ENCODE data around the gene CD96.
"Not testable (repeated sequence)": the region's sequence is repeated elsewhere in the genome, so short reads cannot be mapped to it uniquely, and the experiment has no call there.

Gene CD96, protein sequence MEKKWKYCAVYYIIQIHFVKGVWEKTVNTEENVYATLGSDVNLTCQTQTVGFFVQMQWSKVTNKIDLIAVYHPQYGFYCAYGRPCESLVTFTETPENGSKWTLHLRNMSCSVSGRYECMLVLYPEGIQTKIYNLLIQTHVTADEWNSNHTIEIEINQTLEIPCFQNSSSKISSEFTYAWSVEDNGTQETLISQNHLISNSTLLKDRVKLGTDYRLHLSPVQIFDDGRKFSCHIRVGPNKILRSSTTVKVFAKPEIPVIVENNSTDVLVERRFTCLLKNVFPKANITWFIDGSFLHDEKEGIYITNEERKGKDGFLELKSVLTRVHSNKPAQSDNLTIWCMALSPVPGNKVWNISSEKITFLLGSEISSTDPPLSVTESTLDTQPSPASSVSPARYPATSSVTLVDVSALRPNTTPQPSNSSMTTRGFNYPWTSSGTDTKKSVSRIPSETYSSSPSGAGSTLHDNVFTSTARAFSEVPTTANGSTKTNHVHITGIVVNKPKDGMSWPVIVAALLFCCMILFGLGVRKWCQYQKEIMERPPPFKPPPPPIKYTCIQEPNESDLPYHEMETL

DNA sequence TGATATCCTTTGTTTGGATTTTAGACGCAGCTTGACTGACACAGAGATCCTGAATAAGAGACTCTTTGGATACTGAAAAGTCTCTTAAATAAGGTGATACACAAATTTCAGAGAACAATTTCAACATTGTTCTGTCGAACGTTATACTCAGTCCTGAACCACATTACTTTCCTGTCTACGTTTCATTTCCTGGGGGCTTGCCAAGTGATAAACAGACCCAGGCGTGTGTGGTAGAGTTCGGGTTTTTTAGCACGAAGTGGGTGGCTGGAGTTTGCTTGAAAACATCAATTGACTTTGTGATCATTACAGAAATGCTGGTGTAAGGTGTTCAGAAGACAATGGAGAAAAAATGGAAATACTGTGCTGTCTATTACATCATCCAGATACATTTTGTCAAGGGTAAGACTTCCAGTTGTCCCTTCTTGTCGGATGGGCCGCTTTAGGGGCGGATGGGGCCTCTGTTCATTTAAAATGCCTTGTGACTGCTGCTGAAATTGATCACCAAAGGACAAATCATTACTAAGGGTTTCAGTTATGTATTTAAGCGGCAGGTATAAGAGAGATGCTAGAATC lies at the start of gene CD96:
Gene CD96 (plus strand): TSS at position 287 of the 573 bp plus-strand sequence. CDS start 52 bp downstream, at position 339.
- DNase-seq (ENCODE audit: low spot score), result peak; percentile 88

DNA sequence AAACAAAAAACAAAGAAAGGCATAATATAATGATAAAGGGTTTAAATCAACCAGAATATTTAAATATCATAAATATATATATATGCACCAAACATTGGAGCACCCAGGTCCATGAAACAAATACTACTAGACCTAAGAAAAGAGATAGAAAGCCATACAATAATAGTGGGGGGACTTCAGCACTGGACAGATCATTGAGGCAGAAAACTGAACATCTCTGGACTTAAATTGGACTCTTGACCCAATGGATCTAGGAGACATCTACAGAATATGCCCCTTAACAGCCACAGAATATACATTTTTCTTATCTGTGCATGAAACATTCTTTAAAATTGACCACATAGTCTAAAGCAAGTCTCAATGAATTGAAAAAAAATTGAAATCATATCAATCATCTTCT lies 48.7 kb upstream of the CD96 start:
- DNase-seq (ENCODE audit: low spot score), result no peak

DNA sequence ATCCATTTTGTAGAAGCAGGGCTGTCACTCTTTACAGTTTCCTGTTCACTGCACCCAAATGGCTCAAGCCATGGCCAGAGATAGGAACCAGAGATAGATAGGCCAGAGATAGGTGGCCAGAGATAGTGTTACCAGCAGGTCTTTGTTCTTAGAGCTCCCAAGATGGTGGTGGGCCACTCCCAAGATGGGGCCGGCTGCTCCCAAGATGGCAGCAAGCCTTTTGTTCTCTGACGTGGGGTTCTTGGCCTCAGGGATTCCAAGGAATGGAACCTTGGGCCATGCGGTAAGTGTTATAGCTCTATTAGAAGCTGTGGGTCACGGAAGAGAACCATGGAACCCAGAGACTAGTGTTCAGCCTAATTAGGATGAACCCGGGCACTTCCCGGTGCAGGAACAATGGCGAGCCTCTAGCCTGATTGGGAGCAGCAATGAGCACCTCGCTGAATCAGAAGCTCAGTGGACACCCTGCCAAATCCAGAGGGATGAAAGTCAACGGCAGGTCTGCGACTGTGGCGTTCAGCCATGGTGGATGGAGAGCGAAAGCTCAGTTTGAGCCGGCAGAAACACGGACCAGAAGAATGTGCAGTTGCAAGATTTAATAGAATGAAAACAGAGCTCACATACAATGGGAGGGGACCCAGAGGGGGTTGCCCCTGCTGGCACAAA lies 45.0 kb upstream of the CD96 start:
- no peak for DNase-seq (ENCODE audit: low spot score)

DNA sequence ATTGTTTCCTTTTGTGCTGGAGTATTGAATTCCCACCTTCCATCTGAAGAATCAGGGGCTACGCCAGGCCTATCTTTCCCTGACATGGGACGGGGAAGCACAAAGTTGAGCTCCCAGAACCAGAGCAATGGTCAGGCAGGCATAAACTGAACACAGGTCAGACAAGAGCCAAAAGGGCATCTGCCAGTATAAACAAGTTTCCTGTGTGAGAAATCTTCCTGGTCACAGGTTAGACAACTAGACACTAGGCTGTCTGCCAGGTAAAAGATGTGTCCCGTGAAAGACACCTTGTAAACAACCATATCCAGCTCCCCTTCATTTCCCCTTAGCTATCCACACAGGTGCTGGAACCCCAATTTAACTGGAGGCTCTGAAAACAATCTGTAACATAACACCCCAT lies 44.0 kb upstream of the CD96 start:
- DNase-seq (ENCODE audit: low spot score), result no peak

DNA sequence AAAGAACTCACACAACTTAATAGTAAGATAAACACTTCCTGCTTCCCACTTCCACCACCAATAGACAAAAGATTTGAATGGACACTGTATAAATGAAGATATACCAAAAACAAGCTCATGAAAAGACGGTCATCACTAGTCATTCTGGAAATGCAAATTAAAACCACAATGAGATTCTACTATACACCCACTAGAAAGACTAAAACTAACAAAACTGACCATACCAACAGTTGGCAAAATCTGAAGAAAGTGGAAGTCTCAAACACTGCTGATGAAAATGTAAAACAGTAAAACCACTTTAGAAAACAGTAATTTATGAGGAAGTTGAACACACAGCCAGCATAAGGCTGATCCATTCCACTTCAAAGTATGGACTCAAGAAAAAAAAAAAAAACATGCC lies 35.6 kb upstream of the CD96 start:
- DNase-seq (ENCODE audit: low spot score), result no peak

DNA sequence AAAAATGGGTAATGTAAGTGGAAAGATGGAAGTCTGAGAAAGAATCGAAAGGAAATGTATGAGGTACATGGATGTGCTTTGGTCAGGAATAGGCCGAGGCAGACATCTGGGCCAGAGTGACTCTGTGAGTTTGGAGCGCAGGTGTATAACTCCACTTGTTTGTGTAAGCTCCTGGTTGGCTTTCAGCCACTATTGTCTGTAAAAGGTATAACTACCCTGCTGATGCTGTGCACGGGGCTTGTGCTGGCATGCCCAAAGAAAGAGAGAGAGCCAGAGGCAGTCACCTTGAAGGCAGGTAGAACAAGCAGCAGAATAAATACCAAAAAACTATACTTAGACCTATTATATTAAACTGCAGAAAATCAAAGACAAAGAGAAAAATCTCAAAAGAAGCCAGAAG lies 32.7 kb upstream of the CD96 start:
- no peak for DNase-seq (ENCODE audit: low spot score)

DNA sequence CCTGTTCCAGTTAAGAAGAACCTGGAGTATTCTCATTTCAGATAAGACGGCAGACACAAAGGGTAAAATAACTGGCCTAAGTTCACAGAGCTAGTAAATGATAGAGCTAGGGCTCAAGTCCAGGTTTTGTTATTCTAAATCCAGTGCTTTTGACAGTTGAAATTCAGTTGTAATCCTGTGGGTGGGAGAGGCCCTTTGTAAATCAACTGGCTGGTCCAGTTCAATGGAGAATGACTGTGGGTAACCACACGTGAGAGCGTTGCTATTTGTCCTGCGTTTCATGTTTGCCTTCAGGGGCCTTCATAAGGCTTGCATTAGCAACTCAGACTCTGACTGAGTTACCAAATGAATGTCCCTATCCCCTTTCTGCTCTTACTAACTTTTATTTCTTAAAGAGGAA lies 24.2 kb upstream of the CD96 start:
- no peak for DNase-seq (ENCODE audit: low spot score)

DNA sequence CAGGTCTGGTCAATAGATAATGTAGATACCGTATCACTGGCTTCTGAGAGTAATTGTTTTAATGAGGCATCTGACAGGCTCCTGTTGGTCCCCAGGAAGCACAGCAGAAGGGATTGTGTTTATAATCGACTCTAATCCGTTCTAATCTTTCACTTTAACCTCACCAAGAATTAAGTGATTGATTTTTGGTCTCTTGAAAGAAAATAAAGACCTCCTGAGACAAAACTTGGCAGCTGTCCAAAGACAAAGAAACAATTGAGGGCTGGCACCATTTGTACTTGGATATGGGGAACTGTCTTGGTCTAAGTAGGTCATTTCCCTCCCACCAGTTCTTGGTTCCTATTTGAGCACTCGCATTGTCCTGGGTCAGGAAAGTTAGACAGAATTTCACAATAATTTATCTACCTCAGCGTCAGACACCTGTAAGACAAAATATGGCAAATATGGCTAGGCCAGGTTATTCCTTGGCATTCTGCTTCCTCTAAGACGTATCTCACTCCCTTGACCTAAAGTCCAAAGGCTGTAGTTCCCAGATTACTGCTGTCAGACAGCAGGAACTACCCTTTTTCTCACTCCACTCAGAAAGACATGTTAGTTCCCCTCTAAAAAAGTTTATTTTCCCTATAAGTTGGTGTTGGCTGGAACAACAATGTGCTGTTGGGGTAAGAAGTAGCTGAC lies 22.7 kb upstream of the CD96 start:
- no peak for DNase-seq (ENCODE audit: low spot score)

DNA sequence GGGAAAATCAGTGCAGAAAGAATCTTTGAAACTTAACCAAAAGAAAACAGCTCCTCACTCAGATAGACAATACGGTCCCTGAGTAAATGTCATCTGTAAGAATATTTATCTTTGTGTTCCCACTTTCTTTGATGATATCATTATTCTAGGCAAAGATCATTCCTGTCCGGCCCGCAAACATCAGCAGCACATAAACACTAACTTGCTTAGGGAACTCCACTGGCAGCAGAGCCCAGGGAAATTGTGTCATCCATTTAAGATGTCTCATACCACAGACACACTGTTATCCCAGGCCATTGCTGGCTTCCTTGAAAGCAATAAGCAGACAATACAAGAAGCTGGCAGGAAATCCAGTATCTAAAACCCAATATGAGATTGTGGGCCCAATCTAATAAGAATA lies 20.1 kb upstream of the CD96 start:
- DNase-seq (ENCODE audit: low spot score), result no peak

DNA sequence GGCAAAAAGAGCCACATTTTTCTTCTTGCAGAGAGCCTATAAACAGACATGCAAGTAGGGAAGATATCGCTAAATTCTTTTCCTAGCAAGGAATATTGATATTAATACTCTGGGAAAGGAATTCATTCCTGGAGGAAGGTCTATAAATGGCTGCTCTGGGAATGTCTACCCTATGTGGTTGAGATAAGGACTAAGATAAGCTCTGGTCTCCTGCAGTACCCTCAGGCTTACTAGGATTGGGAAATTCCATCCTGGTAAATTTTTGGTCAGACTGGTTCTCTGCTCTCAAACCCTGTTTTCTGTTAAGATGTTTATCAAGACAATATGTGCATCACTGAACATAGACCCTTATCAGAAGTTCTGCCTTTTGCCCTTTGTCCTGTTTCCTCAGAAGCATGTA lies 17.5 kb upstream of the CD96 start:
- not testable (repeated sequence) for DNase-seq (ENCODE audit: low spot score)

DNA sequence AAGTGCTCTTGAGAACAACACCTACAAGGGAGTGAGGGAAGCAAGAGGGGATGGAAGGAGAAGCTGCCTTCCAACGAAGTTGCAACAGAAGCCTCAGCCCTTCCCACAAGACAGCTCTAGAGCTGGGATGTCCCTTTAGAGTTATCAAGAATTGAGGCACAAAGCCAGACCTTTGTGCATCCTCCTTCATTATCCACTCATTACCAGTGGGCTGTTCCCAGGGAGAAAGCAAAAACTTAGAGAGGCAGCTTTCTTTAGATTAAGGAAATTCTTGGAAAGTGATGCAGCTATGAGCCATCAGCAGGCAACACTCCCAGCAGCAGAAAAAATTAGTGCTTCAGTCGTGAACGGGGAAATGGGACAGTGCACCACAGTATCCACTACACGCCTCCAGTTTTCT lies 10.6 kb upstream of the CD96 start:
- no peak for DNase-seq (ENCODE audit: low spot score)

DNA sequence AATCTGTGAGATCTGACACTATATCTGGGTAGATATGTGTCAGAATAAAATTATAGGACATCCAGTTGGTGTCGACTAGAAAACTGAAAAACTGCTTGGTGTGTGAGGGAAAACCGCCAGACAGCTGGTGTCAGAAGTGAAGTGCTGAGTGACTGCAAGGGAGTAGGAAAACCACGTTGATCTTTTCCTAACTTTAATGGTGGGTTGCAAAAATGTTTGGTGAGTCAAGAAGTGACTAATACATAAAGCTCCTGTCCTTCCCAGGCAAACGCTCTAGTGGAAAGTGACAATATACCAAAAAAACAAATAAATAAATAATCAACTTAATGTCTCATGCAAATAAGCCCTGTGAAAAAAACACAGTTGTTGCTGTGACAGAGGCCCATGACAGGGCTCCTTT lies 7.3 kb upstream of the CD96 start:
- no peak for DNase-seq (ENCODE audit: low spot score)

DNA sequence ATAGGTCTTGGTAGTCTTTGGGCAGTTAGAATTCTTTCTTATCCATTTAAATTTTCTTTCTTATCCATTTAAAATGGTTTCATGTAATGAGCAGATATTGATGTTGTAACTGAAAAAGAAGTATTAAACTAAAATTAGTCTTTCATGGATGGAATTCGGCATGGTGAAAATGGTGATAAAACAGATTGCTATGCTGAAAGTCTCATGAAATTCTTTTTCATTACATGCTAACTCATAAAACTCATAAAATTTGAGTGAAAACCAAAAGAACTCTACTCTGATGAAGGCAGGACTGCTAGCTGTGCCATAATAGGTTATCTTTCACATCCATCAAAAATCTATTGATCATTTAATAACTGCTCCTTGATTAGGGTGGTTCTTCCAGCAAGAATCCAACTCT lies 3.9 kb upstream of the CD96 start:
- no peak for DNase-seq (ENCODE audit: low spot score)

DNA sequence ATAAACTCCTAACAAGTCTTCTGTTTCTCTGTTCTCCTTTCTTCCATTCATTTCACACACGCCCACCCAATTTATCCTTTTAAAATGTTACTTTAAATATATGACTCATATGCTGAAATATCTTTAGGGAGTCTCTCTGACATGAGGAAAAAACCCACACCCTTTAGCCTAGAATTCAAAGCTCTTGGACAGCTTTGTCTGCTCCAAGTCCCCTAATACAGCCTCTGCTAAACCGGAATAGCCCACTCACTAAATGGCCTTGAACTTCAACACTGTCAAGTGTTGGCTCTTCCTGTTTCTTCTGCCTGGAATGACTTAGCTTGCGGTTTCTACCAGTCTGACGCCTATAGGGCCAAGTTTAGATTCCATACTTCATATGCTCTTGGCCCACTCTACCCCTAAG lies 3.3 kb upstream of the CD96 start:
- DNase-seq (ENCODE audit: low spot score), result no peak

DNA sequence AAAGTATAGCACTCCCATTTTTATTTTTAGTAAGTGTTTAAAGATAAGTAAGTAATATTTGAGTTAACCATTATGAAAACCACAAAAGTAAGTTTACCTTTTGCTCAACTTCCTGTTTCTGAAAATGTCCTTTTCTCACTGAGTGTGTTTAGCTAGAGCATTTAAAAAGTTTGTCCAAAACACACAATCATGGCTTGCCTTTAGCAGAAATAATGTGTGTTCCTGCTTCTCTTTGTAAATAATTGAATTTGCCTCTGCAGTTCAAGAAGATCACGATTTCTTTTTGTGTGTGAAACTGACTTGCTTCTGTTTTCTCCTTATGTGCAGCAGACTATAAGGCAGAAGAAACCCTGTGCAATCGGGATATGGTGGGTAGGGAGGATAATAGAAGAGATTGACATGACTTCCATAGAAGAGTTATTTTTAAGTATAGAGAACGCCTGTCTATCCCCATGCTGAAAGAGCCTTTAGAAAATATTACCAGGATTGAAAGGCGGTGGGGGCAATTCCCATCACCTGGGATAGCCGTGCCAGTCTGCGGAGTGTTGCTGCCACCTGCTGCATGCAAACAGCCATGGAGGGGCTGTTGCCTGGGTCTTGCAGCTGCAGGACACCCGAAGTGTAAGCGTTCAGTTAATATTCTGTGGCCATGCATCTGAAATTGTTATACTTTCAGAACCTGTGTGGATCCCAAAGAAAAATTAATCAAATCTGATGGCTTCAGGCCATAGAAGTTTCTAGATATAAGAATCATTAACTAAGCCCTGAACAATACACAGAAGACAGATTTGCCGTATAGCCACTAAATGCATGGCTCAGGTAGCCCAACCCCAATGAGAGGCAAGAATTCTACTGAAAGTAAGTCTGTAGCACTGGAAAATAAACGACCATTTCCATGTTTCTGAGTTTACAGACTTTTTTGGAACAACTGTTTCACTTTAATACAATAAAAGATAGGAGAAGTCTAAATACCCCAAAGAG lies 2.4 kb upstream of the CD96 start:
- peak; percentile 66 for DNase-seq (ENCODE audit: low spot score)

DNA sequence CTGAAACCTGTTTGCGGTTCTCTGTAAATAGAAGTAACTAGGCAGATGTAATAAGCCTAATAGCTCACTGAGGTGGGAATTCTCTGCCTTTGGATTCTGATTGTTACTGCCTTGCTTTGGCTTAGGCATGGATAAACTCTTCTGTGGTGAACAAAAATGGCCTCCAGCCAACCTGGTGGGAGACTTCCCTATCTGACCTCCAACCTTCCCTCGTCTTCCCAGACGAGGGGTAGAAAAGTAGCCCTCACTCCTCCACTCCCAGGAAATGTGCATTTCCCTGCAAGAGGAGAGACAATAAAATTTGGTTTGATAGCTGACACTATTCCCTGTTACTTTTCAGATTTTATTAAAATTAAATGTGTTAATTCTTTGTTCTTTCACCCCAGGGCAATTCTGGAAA lies 606 bp upstream of the CD96 start:
- no peak for DNase-seq (ENCODE audit: low spot score)

DNA sequence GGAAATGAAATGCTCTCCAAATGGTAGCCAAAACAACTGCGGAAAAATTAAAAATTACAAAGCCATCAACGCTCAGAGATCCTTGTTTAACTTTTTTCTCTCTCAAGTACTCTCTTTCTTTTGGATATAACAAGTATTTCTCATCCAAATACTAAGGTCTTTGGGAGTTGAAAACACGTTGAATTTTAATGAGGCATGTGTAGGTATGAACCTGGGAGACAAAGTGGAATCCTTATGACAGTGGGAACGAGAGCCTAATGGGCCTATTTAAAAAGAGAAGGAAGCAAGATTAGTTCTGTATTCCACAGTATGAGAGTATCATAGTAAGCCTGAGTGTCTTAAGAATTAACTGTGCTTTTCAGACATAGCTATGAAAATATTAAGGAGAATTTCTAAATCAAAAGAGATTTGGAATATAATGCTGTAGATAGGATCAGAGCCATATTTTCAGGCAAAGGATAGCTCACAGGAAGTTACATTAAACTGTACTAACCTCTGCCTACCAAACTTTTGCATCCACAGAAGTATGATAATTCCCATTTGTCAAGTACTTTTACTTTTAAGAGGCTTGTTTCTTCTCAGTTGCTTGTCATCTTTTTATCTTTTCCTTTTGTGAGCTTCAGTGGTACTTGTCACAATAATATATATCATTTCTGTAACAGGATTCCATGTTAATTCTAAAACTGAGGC lies 759 bp downstream of the CD96 start:
- no peak for DNase-seq (ENCODE audit: low spot score)

DNA sequence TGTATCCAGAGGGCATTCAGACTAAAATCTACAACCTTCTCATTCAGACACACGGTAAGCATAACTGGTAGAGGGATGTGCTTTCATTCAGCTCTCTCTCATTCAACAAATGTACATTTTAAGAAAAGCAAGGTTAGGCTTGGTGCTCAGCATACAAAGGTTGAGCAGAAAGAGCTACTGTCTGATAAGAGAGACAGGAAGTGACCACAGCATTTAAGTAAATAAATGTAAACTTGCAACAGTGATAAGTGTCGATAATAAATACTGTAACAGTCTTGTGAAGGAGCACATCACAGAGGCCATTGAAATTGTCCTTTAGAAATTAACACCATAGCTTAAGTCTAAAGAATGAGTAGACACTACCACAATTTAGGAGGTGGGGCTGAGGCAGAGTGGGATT lies 3.4 kb downstream of the CD96 start:
- DNase-seq (ENCODE audit: low spot score), result no peak

DNA sequence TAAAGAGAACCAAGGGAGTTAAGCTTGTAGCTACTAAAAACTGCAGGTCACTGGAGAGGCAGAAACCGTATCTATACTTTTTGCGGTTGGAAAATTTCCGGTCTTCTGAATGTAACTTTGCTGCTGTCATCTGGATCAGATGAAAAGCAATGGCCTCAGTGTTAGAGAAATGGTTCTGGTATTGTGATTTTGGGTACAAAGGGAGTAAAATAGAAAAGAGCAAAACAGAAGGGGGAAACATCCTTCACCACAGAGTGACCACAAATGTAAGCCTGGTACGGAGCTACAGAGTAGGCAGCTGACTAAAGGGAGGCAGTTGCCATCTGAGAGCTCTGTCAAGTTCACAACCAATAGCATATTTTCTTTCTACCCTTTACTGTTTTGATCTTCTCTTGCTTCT lies 5.6 kb downstream of the CD96 start:
- peak; percentile 61 for DNase-seq (ENCODE audit: low spot score)

DNA sequence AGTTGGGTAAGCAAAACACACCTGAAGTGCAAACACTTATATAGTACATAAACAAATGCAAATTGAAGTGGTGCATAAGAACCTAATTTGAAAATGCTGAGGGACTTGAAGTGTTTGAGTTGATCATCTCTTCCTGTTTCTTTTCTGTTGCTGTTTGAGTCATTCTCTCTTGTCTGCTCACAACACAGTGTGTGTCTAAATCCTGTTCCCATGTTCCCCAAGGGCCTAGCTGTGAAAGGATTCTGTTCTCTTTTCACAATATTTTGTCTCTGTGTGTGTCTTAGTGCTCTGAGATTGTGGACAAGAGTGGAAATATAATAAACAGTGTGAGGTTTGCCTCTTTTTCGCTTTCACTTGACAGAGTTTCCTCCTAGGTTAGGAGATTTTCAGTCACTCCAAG lies 6.1 kb downstream of the CD96 start:
- DNase-seq (ENCODE audit: low spot score), result peak; percentile 44

DNA sequence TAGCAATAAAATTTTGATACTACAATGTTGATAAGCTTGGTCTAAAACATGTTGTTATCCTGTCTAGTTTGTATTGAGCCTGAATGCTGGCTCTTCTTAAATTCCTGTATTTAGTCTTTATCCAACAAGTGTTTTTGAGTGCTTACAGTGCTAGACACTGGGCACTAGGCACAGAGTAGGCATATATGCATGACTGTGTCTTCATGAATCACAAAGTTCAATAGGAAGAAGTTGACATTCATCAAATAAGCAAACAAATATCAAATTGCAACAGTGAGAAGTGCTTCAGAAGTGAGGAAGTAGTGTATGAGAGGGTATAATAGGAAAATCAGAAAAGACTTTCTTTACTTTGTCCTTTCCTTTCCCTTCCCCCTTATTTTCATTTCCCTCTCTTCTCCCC lies 6.8 kb downstream of the CD96 start:
- DNase-seq (ENCODE audit: low spot score), result no peak
